ENCODE results near the gene NTN4.

NTN4 gene

DNA sequence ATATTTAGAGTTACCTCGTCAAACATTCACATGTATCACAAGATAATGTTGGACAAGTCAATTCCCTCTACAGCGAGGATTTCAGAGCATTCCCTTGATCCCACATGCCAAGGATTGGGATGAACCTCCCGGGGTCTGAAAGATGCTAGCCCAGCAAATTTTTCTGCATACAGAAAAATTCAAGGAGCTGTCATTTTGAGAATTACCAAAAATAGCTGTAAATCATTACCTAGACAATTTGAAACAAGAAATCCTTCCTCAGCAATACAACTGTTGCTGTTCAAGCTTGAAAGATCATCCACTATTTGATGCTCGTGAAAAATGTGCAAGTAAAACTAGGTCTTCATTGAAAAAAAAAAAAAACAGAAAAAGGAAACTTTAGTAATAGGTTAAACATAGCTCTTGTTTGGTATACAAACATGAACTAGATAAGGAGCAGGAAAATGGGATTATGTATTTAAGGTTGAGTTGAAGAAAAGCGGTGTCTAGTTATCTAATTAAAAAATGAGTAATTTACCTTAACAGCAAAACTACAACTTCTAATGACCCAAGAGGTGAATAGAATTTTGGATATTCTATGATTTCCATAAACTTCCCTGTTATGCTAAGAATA is 73.1 kb downstream of the NTN4 start:
- Mint-ChIP-seq H3K27me3 (peaks cover 8% of the 10 kb centered on the region), H3K4me1 (no peaks in the 10 kb centered on the region), H3K9me3 (no peaks in the 10 kb centered on the region), H3K4me3 (no peak overlapping the region), H3K27ac (no peak overlapping the region)
- DNase-seq (no peak), ATAC-seq (no peak)

DNA sequence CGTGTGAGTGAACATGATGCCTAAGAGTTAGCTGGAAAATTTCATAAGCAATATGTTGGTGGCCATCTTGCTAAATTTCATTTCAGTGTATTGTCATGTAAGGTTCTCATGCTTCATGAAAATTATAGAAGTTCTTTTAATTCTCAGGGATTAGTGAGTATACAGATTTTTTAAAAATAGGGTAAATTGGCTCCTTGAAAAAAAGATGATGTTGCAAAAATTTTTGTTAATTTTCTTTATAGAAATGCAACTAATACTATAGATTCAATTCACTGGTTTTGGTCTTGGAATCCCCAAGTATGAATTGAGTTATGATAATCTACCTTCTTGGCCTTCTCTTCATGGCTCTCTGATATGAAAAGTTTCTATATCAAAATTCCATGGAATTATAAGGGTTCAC is 75.4 kb downstream of the NTN4 start:
- Mint-ChIP-seq H3K27me3 (peaks cover 8% of the 10 kb centered on the region), H3K27ac (no peak overlapping the region), H3K4me1 (no peaks in the 10 kb centered on the region), H3K4me3 (no peak overlapping the region), H3K9me3 (no peaks in the 10 kb centered on the region)
- ATAC-seq (no peak), DNase-seq (no peak)

DNA sequence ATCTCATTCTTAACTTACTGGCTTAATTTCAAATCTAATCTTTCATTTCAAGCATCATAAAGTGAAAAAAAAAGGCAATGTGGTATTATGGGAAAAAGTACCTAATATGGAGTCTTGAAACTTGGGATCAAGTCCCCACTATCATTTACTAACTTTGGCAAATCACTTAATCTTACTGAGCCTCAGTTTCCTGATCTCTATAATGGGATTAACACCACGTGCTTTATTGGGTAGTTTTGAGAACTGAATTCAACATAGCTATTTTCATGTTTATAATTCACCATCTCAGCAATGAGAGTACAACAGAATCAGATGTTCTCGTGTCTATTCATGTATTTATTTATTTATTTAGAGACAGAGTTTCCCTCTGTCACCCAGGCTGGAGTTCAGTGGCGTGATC is 78.3 kb downstream of the NTN4 start:
- H3K4me3 Mint-ChIP-seq = no peak overlapping the region
- no peaks in the 10 kb centered on the region for H3K9me3 Mint-ChIP-seq
- DNase-seq = no peak
- no peak for ATAC-seq
- H3K27me3 Mint-ChIP-seq = peaks cover 8% of the 10 kb centered on the region
- no peaks in the 10 kb centered on the region for H3K4me1 Mint-ChIP-seq
- no peak overlapping the region for H3K27ac Mint-ChIP-seq

DNA sequence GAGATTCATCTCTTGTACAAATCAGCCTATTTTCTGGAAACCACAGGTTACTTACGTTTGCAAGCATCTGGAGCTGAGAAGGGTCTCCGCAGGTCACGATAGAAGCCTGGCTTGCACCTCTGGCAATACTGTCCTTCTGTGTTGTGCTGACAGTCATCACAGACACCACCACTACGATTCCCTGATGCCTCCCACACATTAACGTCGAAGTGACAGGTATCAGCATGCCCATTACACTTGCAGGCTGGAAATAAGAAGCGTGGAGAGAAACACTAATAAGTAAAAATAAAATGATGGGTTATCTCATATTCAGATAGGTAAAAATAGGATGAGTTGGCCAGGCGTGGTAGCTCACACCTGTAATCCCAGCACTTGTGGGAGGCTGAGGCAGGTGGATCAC is 80.2 kb downstream of the NTN4 start:
- H3K9me3 Mint-ChIP-seq = no peaks in the 10 kb centered on the region
- H3K27ac Mint-ChIP-seq = no peak overlapping the region
- DNase-seq = no peak
- no peak for ATAC-seq
- H3K4me3 Mint-ChIP-seq = no peak overlapping the region
- H3K27me3 Mint-ChIP-seq = no peaks in the 10 kb centered on the region
- H3K4me1 Mint-ChIP-seq = no peaks in the 10 kb centered on the region

DNA sequence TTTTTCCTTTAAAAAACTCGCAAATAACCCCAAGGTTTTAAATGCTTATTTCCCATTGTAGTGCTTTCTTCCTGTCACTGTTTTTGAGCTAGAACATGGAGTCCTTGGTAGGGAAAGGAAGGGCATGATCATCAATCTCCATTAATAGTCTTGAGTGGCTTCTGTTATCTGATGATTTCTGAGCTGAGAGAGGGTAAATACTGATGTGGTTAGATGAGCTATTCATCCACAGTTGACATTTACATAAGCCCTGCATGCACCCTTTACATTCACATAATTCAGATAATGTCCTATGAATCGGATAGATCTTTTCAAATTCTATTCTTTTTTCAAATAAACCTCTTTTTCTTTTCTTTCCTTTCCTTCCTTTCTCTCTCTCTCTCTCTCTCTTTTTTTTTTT is 81.4 kb downstream of the NTN4 start:
- no peak overlapping the region for H3K4me3 Mint-ChIP-seq
- no peaks in the 10 kb centered on the region for H3K9me3 Mint-ChIP-seq
- no peaks in the 10 kb centered on the region for H3K4me1 Mint-ChIP-seq
- H3K27me3 Mint-ChIP-seq = no peaks in the 10 kb centered on the region
- DNase-seq (no peak), ATAC-seq (no peak)
- no peak overlapping the region for H3K27ac Mint-ChIP-seq

DNA sequence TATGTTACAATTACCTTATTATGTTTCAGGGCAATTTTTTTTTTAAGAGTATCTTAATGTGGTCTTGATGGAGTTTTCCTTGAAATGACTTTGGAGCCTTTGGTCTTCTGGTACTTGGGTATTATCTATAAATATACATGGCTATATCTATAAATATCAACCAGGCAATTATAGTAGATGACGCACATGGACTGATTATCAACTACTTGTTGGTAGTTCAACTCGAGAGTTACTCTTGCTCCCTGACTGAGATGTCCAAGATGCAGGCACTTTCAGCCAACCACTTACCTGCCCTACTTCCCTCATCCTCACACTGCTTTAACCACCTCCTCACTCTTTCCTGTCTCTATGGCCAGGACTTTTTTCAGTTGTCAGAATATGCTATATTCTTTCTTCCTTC is 85.4 kb downstream of the NTN4 start:
- H3K27me3 Mint-ChIP-seq = no peaks in the 10 kb centered on the region
- no peaks in the 10 kb centered on the region for H3K9me3 Mint-ChIP-seq
- DNase-seq (no peak), ATAC-seq (no peak)
- no peak overlapping the region for H3K27ac Mint-ChIP-seq
- H3K4me1 Mint-ChIP-seq = peaks cover 4% of the 10 kb centered on the region
- no peak overlapping the region for H3K4me3 Mint-ChIP-seq

DNA sequence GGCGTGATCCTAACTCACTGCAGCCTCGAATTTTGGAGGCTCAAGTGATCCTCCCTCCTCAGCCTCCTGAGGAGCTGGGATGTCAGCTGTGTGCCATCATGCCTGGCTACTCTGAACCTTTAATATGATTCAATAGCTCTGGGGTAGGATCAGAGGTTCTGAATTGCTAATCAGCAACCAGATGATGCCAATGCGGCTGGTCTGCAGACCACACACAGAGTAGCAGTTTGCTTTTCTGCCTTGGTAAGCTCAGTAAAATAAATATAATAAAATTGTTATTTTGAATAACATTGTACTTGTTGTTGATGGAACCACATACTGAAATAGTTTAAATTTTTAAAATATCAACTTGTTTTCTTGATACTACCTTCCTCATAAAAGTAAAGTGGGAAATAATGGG is 86.6 kb downstream of the NTN4 start:
- H3K27ac Mint-ChIP-seq = no peak overlapping the region
- ATAC-seq (no peak), DNase-seq (no peak)
- H3K4me1 Mint-ChIP-seq = peaks cover 4% of the 10 kb centered on the region
- no peak overlapping the region for H3K4me3 Mint-ChIP-seq
- H3K9me3 Mint-ChIP-seq = no peaks in the 10 kb centered on the region
- no peaks in the 10 kb centered on the region for H3K27me3 Mint-ChIP-seq

DNA sequence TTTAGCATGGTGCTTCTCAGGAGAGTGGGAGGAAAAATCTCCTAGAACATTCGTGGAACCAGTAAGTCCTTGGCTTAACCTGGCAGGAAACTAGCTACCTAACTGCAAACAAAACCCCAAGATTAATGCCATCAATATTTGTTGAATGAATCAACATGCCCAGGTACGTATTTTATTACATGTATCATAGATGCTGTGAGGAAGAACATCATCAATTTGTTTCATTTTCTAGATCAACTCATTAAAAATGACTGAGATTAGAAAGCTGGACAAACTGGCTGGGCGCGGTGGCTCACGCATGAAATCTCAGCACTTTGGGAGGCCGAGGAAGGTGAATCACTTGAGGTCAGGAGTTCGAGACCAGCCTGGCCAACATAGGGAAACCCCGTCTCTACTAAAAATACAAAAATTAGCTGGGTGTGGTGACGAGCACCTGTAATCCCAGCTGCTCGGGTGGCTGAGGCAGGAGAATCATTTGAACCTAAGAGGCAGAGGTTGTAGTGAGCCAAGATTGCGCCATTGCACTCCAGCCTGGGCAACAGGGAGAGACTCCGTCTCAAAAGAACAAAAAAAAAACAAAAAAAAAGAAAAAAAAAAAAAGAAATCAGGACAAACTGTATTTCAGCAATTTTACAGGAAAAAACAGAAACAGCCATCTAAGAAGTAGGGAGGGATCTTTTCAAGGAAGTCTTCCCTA is 88.7 kb downstream of the NTN4 start:
- Mint-ChIP-seq H3K4me1 (peaks cover 4% of the 10 kb centered on the region), H3K4me3 (no peak overlapping the region), H3K27me3 (no peaks in the 10 kb centered on the region), H3K27ac (no peak overlapping the region), H3K9me3 (no peaks in the 10 kb centered on the region)
- ATAC-seq (no peak), DNase-seq (no peak)

DNA sequence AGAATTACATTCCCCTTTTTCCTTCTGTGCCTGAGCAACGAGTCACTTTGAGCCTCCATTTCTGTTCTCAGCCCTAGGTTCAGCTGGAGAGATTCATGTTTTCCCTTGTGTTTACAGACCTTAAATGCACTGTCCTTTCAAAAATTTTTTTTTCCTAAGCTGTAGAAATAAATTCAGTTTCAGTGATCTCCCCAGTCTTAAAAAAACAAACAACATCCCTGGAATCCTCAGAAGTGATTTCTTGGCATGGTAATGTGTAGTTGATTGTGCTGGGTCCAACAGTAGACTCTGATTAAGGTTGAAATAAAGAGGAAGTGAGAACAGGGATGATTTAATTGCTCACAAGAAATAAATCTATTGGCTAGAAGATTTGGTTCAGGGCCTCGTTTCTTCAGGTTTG is 89.3 kb downstream of the NTN4 start:
- no peak overlapping the region for H3K27ac Mint-ChIP-seq
- DNase-seq (no peak), ATAC-seq (no peak)
- H3K4me3 Mint-ChIP-seq = no peak overlapping the region
- peaks cover 4% of the 10 kb centered on the region for H3K4me1 Mint-ChIP-seq
- H3K9me3 Mint-ChIP-seq = no peaks in the 10 kb centered on the region
- no peaks in the 10 kb centered on the region for H3K27me3 Mint-ChIP-seq

DNA sequence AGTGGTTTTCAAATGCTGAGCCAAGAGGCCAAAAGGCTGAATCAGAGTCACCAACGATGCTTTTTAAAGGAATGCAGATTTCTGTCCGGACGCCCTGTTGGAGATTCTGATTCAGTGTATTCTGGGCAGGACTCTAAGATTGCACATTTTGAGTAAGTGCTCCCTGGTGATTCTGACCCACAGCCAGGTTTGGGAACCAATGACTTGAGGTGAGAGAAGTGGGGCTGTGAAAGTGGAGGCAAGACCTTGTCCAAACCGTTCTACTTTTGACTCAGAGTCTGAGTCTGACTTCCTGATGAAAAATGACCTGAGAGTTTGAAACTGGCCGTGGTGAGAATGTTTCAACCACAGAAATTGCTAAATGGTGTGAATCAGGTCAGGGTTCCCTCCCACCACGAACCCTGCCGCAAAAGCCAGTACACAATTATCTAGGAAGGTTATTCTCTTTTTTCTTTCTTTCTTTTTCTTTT is 90.2 kb downstream of the NTN4 start:
- ATAC-seq (peak; percentile 68), DNase-seq (peak in 1 of 2 donors; percentile 14)
- Mint-ChIP-seq H3K27me3 (no peaks in the 10 kb centered on the region), H3K9me3 (no peaks in the 10 kb centered on the region), H3K4me1 (peaks cover 4% of the 10 kb centered on the region), H3K4me3 (no peak overlapping the region), H3K27ac (no peak overlapping the region)

DNA sequence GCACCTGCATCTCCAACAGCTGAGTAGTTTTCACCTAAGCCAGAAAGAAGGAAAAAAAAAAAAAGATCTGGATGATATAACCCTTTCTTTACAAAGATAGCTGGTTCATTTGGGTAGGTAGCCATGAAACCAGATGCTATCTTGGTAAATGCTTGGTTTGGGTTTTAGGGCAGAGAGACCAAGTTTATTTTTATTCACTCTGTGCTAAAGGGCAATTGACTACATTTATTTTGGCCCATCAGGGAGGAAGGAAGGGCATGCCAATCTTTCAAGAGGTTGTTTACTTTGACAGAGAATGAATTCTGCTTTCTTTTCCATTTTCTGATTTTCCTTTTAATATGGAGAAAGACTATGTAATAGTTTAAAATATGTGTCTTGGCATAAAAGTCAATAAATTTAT is 91.0 kb downstream of the NTN4 start:
- DNase-seq = no peak
- Mint-ChIP-seq H3K4me3 (no peak overlapping the region), H3K4me1 (peaks cover 4% of the 10 kb centered on the region), H3K27ac (no peak overlapping the region), H3K9me3 (no peaks in the 10 kb centered on the region), H3K27me3 (no peaks in the 10 kb centered on the region)
- ATAC-seq = no peak

DNA sequence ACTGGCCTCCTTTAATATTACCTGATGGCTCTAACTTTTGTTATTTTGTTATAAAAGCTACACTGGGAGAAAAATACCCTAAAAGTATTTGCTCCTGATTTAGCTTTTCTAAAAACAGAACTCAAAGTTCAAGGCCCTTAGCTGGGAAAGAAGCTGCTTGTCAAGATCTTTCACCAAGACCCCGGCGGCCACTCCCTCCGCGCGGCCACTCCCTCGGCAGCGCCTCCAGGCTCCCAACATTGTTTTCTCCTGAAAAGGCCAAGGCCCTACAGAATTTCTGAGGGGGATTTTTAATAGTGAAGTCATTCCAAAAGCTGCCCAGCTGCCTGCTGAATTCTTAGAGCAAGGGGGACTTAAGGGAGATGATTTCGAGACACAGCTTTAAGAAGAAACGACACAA is 96.4 kb downstream of the NTN4 start:
- no peak overlapping the region for H3K4me3 Mint-ChIP-seq
- H3K4me1 Mint-ChIP-seq = no peaks in the 10 kb centered on the region
- ATAC-seq (no peak), DNase-seq (no peak)
- H3K9me3 Mint-ChIP-seq = no peaks in the 10 kb centered on the region
- no peak overlapping the region for H3K27ac Mint-ChIP-seq
- no peaks in the 10 kb centered on the region for H3K27me3 Mint-ChIP-seq

DNA sequence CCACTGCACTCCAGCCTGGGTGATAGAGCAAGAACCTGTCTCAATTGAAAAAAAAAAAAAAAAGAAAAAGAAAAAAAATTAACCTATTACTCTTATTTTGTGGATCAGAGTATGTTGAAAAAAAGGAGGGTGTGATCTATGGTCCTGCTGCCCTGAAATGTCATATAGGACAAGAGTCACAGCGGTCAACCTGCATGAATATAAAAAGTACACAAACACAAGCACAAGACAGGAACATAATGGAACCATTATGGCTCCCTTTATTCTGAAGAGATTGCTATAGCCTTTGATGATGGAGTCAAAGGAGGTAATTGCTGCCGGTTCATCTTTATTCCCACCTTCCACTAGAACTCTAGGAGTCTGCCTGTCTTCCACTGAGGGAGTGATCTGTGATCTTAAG is 96.9 kb downstream of the NTN4 start:
- Mint-ChIP-seq H3K4me1 (no peaks in the 10 kb centered on the region), H3K4me3 (no peak overlapping the region), H3K27ac (no peak overlapping the region), H3K27me3 (no peaks in the 10 kb centered on the region), H3K9me3 (no peaks in the 10 kb centered on the region)
- no peak for ATAC-seq
- no peak for DNase-seq

DNA sequence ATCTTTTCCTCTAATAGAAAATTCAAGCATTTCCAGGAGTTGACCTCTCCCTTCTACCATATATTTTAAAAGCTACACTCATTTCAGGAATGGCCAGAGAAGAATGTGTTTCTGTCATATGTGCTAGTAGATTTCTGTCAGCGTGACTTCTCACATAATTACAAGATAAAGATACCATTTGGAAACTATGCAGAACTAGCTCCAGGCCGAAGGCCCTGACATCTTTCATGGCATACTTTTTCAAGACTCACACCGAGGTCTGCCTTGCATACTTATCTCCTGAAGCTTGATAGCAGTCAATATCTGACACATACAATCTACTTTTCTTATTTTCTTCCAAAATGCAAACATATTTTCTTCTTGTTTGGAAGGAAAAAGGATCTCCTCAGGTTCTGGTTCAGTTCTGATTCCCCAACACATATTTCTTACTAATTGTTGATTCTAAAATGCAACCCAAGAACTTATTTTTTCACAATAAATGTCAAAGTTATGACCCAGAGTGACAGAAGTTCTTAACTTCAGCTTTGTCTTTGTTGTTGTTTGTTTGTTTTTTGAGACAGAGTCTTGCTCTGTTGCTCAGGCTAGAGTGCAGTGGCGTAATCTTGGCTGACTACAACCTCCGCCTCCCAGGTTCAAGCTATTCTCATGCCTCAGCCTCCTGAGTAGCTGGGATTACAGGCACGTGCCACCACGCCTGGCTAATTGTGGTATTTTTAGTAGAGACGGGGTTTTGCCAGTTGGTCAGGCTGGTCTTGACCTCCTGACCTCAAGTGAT is 99.5 kb downstream of the NTN4 start:
- no peak overlapping the region for H3K4me3 Mint-ChIP-seq

DNA sequence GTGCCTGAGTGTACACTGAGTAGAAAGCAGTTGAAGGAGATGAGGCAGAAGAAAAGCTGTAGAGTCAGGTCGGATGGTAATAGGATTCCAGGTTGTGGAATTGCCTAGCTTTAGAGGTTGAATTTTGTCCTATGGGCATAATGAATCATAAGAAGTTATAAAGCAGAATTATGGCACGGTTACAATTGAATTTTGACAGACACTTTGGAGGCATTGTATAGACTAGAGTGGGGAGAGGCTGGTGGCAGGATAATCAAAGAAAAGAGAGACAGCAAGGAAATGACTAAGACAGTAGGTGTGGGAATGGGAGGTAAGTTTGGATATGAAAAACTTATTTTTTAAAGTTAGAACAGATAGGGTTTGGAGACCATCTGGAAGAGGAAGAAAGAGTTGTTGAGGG is 102.6 kb downstream of the NTN4 start:
- ATAC-seq (no peak), DNase-seq (no peak)
- Mint-ChIP-seq H3K27me3 (no peaks in the 10 kb centered on the region), H3K4me3 (no peak overlapping the region), H3K27ac (no peak overlapping the region), H3K4me1 (no peaks in the 10 kb centered on the region), H3K9me3 (no peaks in the 10 kb centered on the region)

More for the DNA sequence above, 99.5 kb downstream of the NTN4 start:
- Mint-ChIP-seq H3K4me1 (no peaks in the 10 kb centered on the region), H3K27me3 (no peaks in the 10 kb centered on the region), H3K27ac (no peak overlapping the region), H3K9me3 (no peaks in the 10 kb centered on the region)
- no peak for DNase-seq
- ATAC-seq = no peak

DNA sequence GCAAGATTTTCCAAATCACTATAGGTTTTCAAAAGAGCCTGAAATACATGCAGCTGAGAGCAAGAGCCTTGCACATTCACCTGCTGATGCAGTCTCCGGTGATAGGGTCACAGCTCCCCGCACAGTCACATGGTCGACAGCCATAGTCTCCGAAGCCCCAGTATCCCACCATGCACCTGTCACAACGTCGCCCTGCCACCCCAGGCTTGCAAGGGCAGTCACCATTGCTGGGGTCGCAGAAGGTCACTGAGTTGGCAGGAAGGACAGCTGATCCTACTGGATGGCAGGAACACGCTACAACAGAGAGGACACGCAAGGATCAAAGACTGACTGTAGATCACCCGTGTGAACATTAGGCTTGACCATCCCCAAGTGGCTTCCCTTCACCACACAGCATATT is 107.1 kb downstream of the NTN4 start:
- Mint-ChIP-seq H3K4me1 (no peaks in the 10 kb centered on the region), H3K9me3 (no peaks in the 10 kb centered on the region), H3K27me3 (no peaks in the 10 kb centered on the region), H3K4me3 (no peak overlapping the region), H3K27ac (no peak overlapping the region)
- ATAC-seq (no peak), DNase-seq (no peak)
